Right kidney (tissue), 1 donor: ENCODE results near the gene POU2F3.

Experiments used
- DNase-seq: peaks from one replicate; pipeline ENCODE4 v3.0.0-alpha.2; 2016

The POU2F3 gene

GRCh38 chr11:120226714-120227113 is 13.2 kb upstream of the POU2F3 start:
- DNase-seq, result no peak

DNA sequence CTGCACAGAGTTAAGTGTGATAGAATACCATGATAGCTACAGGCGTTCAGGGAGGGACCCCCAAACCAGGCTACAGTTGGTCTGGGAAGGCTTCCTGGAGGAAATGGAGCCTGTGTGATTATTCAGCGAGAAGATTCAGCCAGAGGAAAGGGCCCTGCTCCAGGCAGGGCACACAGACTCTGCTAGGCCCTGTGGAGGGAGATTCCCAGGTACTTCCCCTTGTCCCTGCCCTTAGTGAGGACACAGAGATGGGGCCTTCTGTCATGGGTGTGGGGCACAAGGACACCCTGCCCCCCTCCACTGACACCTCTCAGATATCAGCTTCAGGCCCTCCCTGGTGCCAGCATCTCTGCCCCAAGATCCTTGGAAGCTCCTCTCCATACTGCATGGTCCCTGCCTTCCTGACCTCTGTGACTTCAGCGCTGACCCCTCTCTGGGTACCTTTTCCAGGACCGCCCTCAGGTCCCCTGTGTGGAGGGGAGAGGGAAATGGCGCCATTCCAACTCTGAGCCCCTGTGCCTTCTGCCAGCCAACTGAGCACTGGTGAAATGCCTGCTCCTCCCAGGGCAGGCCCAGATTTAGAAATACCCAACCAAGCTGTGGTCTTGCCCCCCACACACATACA is 12.6 kb upstream of the POU2F3 start:
- DNase-seq, result no peak

- DNase-seq, result no peak
These were observed 11.1 kb upstream of the POU2F3 start for GRCh38 chr11:120228794-120229384.

DNA sequence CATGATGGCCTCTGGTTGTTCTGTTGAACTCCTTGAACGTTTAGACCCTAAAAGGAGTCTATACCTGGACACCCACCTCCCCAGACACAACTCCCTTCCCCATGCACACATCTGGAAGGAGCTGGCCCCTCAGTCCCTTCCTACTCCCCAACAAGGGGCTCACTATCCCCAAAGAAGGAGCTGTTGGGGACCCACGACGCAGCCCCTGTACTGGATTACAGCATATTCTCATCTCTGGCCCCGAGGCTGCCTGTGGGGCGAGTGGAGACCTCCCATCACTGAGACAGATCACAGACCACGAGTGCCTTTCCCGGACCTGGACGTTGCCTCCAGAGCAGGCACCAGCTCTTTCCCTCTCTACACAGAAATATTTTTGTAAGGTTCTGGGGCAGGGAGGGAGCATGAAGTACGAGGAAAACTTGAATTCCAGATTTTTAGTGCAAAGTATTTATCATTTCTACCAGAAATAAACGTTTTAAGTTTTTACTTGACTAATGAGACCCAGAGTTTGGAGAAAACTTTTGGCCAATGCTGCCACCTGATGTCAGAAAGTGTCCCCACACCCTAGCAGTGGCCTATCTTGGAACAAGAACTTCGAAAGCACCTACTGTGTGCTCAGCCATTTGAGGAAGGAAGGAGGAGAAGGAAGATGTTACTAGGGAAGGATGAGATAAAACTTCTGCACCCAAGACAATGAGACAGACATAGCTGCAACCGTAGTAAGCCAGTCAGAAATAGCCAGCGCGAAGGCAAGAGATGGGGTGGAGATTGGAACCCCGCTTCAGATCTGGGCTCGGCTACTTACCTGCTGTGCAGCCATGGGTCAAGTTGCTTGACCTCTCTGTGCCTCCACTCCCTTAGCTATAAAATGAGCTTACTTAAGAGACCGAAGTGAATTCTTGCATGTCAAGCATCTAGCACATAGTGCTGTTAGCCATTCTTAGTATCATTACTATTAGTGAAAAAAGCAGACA is 10.2 kb upstream of the POU2F3 start:
- no peak for DNase-seq

GRCh38 chr11:120230433-120231071 is 9.4 kb upstream of the POU2F3 start:
- DNase-seq, result no peak

DNA sequence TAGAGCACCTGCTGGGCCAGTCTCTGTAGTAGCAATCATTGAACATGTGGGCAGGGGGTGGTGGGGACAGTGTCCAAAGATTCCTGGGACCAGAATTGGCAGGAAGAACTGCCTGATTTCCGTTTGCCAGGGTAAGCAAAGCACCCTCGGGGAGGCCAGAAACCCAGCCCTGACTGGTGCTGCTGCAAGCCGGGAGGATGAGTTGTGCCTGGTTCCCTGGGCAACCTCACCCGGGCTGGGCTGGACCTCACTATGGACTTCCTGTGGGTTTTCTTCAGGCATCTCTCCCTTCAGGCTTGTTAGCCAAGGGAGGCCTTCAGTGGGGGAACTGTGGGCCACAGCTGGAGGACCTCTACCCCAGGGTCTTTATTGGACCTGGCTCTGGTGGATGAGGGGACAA is 8.0 kb upstream of the POU2F3 start:
- no peak for DNase-seq

- no peak for DNase-seq
These were observed 6.6 kb upstream of the POU2F3 start for GRCh38 chr11:120233207-120233803.

- DNase-seq, result no peak
These were observed 4.8 kb upstream of the POU2F3 start for GRCh38 chr11:120235024-120235628.

DNA sequence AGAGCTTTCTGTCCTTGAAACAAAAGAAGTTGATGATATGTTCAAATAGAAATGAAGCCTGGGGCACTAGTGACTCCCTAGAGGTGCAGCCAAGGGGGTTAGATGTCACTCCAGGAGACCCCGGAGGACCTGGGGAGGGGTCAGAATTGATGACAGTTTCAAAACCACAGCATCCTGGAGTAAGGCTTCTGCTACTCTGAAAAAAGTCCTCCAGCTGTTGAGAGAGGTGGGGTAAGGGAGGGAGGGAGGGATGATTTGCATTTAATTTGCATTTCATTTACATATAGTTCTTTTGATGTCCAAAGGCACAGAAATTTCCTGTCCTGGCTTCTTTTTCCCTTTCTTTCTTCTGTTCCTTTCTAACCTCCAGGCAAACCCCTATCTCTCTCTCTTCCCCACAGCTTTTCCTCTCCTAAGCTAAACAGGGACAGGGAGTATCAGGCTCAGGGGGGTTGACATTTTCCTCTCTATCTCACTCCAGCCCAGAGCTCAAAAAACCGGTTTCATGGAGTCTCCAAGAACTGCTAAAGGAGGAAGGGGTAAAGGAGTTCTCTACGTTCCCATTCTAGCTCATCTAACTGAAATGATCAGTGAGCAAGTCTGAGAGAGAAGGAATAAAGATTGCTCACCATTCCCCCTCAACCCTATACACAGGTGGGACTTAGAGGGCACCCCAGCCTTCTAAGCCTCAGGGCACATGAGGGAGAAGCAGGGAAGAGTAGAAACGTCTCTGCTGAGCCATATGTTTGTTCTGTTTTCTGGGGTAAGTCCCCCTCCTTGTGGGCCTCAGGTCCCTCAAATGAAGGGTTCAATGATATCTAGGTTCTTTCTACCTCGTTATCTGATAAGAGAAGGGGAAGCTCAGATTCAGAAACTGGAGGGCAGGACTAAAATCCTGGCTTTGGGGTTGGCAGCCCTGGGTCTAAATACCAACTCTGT is 3.5 kb upstream of the POU2F3 start:
- DNase-seq, result no peak

DNA sequence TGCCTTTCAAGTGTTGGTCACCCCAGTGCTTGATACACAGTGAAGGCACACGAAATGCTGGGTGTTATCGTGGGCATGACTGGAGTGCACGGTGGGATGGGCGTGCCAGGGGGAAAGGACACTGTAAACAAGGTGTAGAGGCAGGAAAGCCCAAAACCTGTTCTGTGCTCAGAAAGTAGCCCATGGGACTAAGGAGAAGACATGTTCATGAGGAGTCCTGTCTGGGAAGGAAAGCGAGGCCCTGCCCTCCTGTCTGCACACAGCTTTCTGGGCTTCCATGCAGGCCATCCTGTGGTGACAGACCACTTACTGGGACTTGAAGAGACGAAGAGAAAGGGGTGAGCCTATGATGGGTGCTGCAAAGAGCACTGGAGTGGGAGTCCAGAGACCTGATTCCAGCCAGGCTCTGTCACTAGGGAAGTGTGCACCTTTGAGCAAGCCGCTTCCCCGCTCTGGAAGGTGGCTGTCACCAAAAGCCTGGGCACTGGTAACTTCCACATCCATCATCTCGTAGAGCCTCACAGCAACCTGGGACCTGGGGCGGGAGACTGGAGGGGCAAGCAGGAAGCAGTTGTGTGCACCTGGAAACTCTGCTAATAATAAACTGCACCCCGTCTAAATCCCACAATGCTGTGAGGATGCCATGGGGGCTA is 846 bp upstream of the POU2F3 start:
- DNase-seq, result no peak

GRCh38 chr11:120240866-120241265 is 926 bp downstream of the POU2F3 start:
- DNase-seq, result no peak

- no peak for DNase-seq
These were observed 1.3 kb downstream of the POU2F3 start for GRCh38 chr11:120241277-120241676.

- no peak for DNase-seq
These were observed 3.3 kb downstream of the POU2F3 start for GRCh38 chr11:120243221-120243620.

- no peak for DNase-seq
These were observed 4.8 kb downstream of the POU2F3 start for GRCh38 chr11:120244476-120245365.

DNA sequence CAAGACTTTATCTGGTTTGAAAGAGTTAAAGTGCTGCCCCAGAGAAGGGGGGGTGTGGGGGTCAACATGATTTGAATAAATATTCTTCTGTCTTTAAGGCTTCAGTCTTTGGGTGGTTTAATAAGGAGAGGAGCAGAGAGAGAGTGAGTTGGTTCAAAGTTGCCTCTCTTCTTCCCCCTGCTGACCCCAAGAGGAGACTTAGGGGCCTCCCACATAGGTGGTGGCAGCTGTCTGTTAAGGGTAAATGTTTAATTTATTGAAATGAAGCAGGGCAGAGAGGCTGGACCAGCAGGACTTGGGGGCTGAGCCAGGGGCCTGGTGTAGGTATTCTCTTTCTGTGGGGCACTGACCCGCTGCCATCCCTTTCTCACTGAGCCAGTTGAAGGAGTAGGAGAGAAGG is 5.5 kb downstream of the POU2F3 start:
- no peak for DNase-seq

- DNase-seq, result no peak
These were observed 8.8 kb downstream of the POU2F3 start for GRCh38 chr11:120248551-120249278.

DNA sequence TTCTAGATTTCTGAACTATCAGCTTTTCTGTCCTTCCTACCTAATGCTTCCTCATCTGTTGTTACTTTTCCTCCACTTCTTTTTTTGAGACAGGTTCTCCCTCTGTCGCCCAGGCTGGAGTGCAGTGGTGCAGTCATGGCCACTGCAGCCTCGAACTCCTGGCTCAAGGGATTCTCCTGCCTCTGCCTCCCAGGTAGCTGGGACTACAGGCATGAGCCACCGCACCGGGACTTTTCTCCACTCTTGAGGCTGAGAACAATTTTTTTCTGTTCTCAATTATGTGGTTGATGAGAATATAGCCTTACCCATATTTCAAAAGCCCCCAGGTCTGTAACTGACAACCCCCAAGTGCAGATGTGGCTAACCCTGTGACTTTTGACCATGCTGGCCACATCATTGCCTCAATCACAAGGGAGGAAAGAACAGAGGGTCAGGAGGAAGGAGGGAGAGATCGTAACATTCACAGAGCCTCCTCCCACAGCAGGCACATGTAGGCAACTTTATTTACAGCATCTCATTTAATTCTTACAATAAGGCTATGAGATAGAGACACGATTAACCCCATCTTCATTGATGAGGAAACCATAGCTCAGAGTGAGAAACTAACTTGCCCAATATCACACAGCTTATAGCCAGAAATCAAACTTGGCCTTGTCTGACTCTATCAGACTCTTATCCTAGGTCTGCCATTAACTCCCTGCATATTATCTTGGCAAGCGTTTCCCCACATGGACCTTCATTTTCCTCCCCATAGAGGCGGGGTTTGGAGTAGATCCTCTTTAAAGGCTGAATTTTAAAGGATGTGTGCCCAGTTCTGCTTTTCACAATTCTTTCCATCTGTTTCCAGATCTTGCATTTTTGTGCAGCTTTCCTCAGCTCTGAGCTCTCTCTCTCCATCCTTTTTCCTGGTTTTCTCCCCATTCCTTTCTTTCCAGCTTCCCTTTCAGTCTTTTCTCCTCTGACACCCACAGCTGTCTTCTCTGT is 9.6 kb downstream of the POU2F3 start:
- no peak for DNase-seq
